Measurements from ENCODE around the gene PAF1. TPM values are rescaled to one million over a fixed set of nuclear protein-coding genes. Genes with fewer than 3 reads are reported as not detected.

The PAF1 gene
- total RNA-seq, 1 experiment from 2014 or later = 38.0 TPM

GRCh38 chr19:39372941-39373340 is 18.0 kb downstream of the PAF1 start:
- H3K4ac ChIP-seq (ENCODE audit: low read depth, low read length) = no peak overlapping the region
- H4K5ac ChIP-seq (ENCODE audit: insufficient read length, low read depth, low read length) = no peak overlapping the region
- H3K27ac ChIP-seq (ENCODE audit: insufficient read length, low read depth, low read length) = no peak overlapping the region
- DNase-seq = no peak
- WGBS (ENCODE audit: extremely low coverage, insufficient read length, low lambda C conversion rate) = no CpG with 5 or more reads among the region's 2 CpGs
- no peak overlapping the region for H3K56ac ChIP-seq (ENCODE audit: insufficient read length, low read depth, low read length)
- Mint-ChIP-seq H3K27ac (no peak overlapping the region), H3K4me3 (no peak overlapping the region), H3K36me3 (ENCODE audit: insufficient read depth in 1 of 3, low read depth in 3 of 3) (peaks cover 52 to 83% (median 82%) of the 10 kb centered on the region in 3 experiments), H3K9me3 (no peaks in the 10 kb centered on the region; a peak in 1 of 5 replicates), H3K27me3 (ENCODE audit: low read depth) (no peaks in the 10 kb centered on the region), H3K4me1 (no peaks in the 10 kb centered on the region)
- no peaks in the 10 kb centered on the region for H3K79me2 ChIP-seq (ENCODE audit: insufficient read depth, low read length)
- no peak overlapping the region for H2BK120ac ChIP-seq (ENCODE audit: low read depth, low read length, poor library complexity, severe bottlenecking)
- H3K23ac ChIP-seq (ENCODE audit: insufficient read length, low read depth, low read length) = no peak overlapping the region
- H3K23me2 ChIP-seq (ENCODE audit: insufficient read length, low read depth, low read length, poor library complexity, severe bottlenecking) = no peaks in the 10 kb centered on the region
- no peaks in the 10 kb centered on the region for H3K79me1 ChIP-seq (ENCODE audit: insufficient read depth, low read depth, low read length, poor library complexity, severe bottlenecking)
- no peaks in the 10 kb centered on the region for H3K9me3 ChIP-seq (ENCODE audit: control insufficient read depth, low read depth, low read length)
- H4K8ac ChIP-seq (replicated peaks; ENCODE audit: insufficient read length, low read depth, low read length) = no peak overlapping the region
- H3K4me1 ChIP-seq (ENCODE audit: insufficient read depth, low read length) = no peaks in the 10 kb centered on the region
- no peak overlapping the region for H2AK5ac ChIP-seq (ENCODE audit: insufficient read length, low read length)
- H3K27me3 ChIP-seq (ENCODE audit: insufficient read depth, low read length) = no peaks in the 10 kb centered on the region
- no peak overlapping the region for H2AFZ ChIP-seq (ENCODE audit: low read length)
- H2BK20ac ChIP-seq (ENCODE audit: low read depth, low read length, poor library complexity, severe bottlenecking) = no peak overlapping the region
- no peak overlapping the region for H3K14ac ChIP-seq (ENCODE audit: insufficient read depth, low read length)
- H3K18ac ChIP-seq (ENCODE audit: insufficient read length, low read depth, low read length) = no peak overlapping the region
- no peak overlapping the region for H3K4me2 ChIP-seq (ENCODE audit: insufficient read depth, insufficient read length, low read length)
- H3K9ac ChIP-seq (ENCODE audit: extremely low read depth, insufficient read length, low read length) = no peak overlapping the region
- no peak overlapping the region for H2BK12ac ChIP-seq (ENCODE audit: insufficient read length, low read depth, low read length)
- H4K20me1 ChIP-seq (ENCODE audit: control insufficient read depth, insufficient read depth, insufficient read length) = no peaks in the 10 kb centered on the region
- H2BK15ac ChIP-seq (ENCODE audit: low read depth, low read length) = no peak overlapping the region
- TF ChIP-seq, protein P1, sequence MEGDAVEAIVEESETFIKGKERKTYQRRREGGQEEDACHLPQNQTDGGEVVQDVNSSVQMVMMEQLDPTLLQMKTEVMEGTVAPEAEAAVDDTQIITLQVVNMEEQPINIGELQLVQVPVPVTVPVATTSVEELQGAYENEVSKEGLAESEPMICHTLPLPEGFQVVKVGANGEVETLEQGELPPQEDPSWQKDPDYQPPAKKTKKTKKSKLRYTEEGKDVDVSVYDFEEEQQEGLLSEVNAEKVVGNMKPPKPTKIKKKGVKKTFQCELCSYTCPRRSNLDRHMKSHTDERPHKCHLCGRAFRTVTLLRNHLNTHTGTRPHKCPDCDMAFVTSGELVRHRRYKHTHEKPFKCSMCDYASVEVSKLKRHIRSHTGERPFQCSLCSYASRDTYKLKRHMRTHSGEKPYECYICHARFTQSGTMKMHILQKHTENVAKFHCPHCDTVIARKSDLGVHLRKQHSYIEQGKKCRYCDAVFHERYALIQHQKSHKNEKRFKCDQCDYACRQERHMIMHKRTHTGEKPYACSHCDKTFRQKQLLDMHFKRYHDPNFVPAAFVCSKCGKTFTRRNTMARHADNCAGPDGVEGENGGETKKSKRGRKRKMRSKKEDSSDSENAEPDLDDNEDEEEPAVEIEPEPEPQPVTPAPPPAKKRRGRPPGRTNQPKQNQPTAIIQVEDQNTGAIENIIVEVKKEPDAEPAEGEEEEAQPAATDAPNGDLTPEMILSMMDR (conservative IDR thresholded peaks at IDR 0.05) = no peak
- H4K91ac ChIP-seq (ENCODE audit: insufficient read length, low read depth, low read length) = no peak overlapping the region
- no peak overlapping the region for H3T11ph ChIP-seq (ENCODE audit: low read length)
- no peak overlapping the region for H2BK5ac ChIP-seq (ENCODE audit: insufficient read length, low read length)
